Measurements from ENCODE around the gene JAKMIP2.
"Not testable (repeated sequence)": the region's sequence is repeated elsewhere in the genome, so short reads cannot be mapped to it uniquely, and the experiment has no call there.

Gene JAKMIP2

GRCh38 chr5:147617711-147618350 lies 164.7 kb downstream of the JAKMIP2 start:
- no peak for DNase-seq (ENCODE audit: low read depth in 1 of 2, low spot score in 1 of 2)
- in situ Hi-C loops (cut with HindIII; ENCODE audit: low pct_unique_long_range_greater_than_20kb, low sequenced_read_pairs): no loop called here
- no peak for TF ChIP-seq JUND (IDR thresholded peaks at IDR 0.05; ENCODE audit: low read depth)

GRCh38 chr5:147617191-147617606 lies 165.3 kb downstream of the JAKMIP2 start:
- in situ Hi-C loops (cut with HindIII; ENCODE audit: low pct_unique_long_range_greater_than_20kb, low sequenced_read_pairs): no loop called here
- TF ChIP-seq JUND (IDR thresholded peaks at IDR 0.05; ENCODE audit: low read depth): no peak
- DNase-seq (ENCODE audit: low read depth in 1 of 2, low spot score in 1 of 2): no peak

- in situ Hi-C loops (cut with HindIII; ENCODE audit: low pct_unique_long_range_greater_than_20kb, low sequenced_read_pairs): no loop called here
- TF ChIP-seq JUND (IDR thresholded peaks at IDR 0.05; ENCODE audit: low read depth): no peak
- no peak for DNase-seq (ENCODE audit: low read depth in 1 of 2, low spot score in 1 of 2)
These were observed 166.1 kb downstream of the JAKMIP2 start for GRCh38 chr5:147616421-147616820.

- in situ Hi-C loops (cut with HindIII; ENCODE audit: low pct_unique_long_range_greater_than_20kb, low sequenced_read_pairs): no loop called here
- TF ChIP-seq JUND (IDR thresholded peaks at IDR 0.05; ENCODE audit: low read depth): no peak
- no peak for DNase-seq (ENCODE audit: low read depth in 1 of 2, low spot score in 1 of 2)
These were observed 169.2 kb downstream of the JAKMIP2 start for GRCh38 chr5:147613359-147613758.

- no peak for TF ChIP-seq JUND (IDR thresholded peaks at IDR 0.05; ENCODE audit: low read depth)
- in situ Hi-C loops (cut with HindIII; ENCODE audit: low pct_unique_long_range_greater_than_20kb, low sequenced_read_pairs): no loop called here
- DNase-seq (ENCODE audit: low read depth in 1 of 2, low spot score in 1 of 2): no peak
These were observed 171.0 kb downstream of the JAKMIP2 start for GRCh38 chr5:147611483-147611882.

- DNase-seq (ENCODE audit: low read depth in 1 of 2, low spot score in 1 of 2): no peak
- in situ Hi-C loops (cut with HindIII; ENCODE audit: low pct_unique_long_range_greater_than_20kb, low sequenced_read_pairs): no loop called here
- TF ChIP-seq JUND (IDR thresholded peaks at IDR 0.05; ENCODE audit: low read depth): no peak
These were observed 171.7 kb downstream of the JAKMIP2 start for GRCh38 chr5:147610798-147611197.

GRCh38 chr5:147601652-147602051 lies 180.9 kb downstream of the JAKMIP2 start:
- in situ Hi-C loops (cut with HindIII; ENCODE audit: low pct_unique_long_range_greater_than_20kb, low sequenced_read_pairs): no loop called here
- TF ChIP-seq JUND (IDR thresholded peaks at IDR 0.05; ENCODE audit: low read depth): no peak
- DNase-seq (ENCODE audit: low read depth in 1 of 2, low spot score in 1 of 2): no peak

GRCh38 chr5:147591120-147591519 lies 191.4 kb downstream of the JAKMIP2 start:
- in situ Hi-C loops (cut with HindIII; ENCODE audit: low pct_unique_long_range_greater_than_20kb, low sequenced_read_pairs): no loop called here
- TF ChIP-seq JUND (IDR thresholded peaks at IDR 0.05; ENCODE audit: low read depth): no peak
- no peak for DNase-seq (ENCODE audit: low read depth in 1 of 2, low spot score in 1 of 2)

- TF ChIP-seq JUND (IDR thresholded peaks at IDR 0.05; ENCODE audit: low read depth): no peak
- in situ Hi-C loops (cut with HindIII; ENCODE audit: low pct_unique_long_range_greater_than_20kb, low sequenced_read_pairs): no loop called here
- no peak for DNase-seq (ENCODE audit: low read depth in 1 of 2, low spot score in 1 of 2)
These were observed 192.4 kb downstream of the JAKMIP2 start for GRCh38 chr5:147590096-147590495.

GRCh38 chr5:147586832-147587231 lies 195.7 kb downstream of the JAKMIP2 start:
- no peak for DNase-seq (ENCODE audit: low read depth in 1 of 2, low spot score in 1 of 2)
- in situ Hi-C loops (cut with HindIII; ENCODE audit: low pct_unique_long_range_greater_than_20kb, low sequenced_read_pairs): no loop called here
- no peak for TF ChIP-seq JUND (IDR thresholded peaks at IDR 0.05; ENCODE audit: low read depth)

- no peak for TF ChIP-seq JUND (IDR thresholded peaks at IDR 0.05; ENCODE audit: low read depth)
- in situ Hi-C loops (cut with HindIII; ENCODE audit: low pct_unique_long_range_greater_than_20kb, low sequenced_read_pairs): no loop called here
- DNase-seq (ENCODE audit: low read depth in 1 of 2, low spot score in 1 of 2): no peak
These were observed 196.3 kb downstream of the JAKMIP2 start for GRCh38 chr5:147586221-147586620.

- in situ Hi-C loops (cut with HindIII; ENCODE audit: low pct_unique_long_range_greater_than_20kb, low sequenced_read_pairs); DNase-seq (ENCODE audit: low read depth in 1 of 2, low spot score in 1 of 2): not testable (repeated sequence)
These were observed 200.3 kb downstream of the JAKMIP2 start for GRCh38 chr5:147582272-147582671.

- in situ Hi-C loops (cut with HindIII; ENCODE audit: low pct_unique_long_range_greater_than_20kb, low sequenced_read_pairs); DNase-seq (ENCODE audit: low read depth in 1 of 2, low spot score in 1 of 2): not testable (repeated sequence)
These were observed 202.1 kb downstream of the JAKMIP2 start for GRCh38 chr5:147580418-147580817.

All from T47D (cell line).